ENCODE results near the gene RASGRP2.

The RASGRP2 gene

GRCh38 chr11:64696045-64696444, 47.9 kb downstream of the RASGRP2 start:
- TF ChIP-seq TAF1 (IDR thresholded peaks at IDR 0.05; ENCODE audit: low read depth, low read length) (no peak), POLR2A (IDR thresholded peaks at IDR 0.05; ENCODE audit: low read depth, low read length) (no peak), SPI1 (IDR thresholded peaks at IDR 0.05; ENCODE audit: low read depth, low read length) (no peak), POU2F2 (IDR thresholded peaks at IDR 0.05; ENCODE audit: low read depth, low read length) (no peak), POLR2AphosphoS5 (IDR thresholded peaks at IDR 0.05; ENCODE audit: low read depth, low read length) (no peak), PAX5 (IDR thresholded peaks at IDR 0.05; ENCODE audit: insufficient read depth, low read length, severe bottlenecking) (no peak)
- DNase-seq (ENCODE audit: insufficient read length, low spot score) (no peak), FAIRE-seq (no peak)

- DNase-seq (ENCODE audit: insufficient read length, low spot score) (no peak), FAIRE-seq (no peak)
- TF ChIP-seq POLR2AphosphoS5 (IDR thresholded peaks at IDR 0.05; ENCODE audit: low read depth, low read length) (no peak), POLR2A (IDR thresholded peaks at IDR 0.05; ENCODE audit: low read depth, low read length) (no peak), SPI1 (IDR thresholded peaks at IDR 0.05; ENCODE audit: low read depth, low read length) (no peak), TAF1 (IDR thresholded peaks at IDR 0.05; ENCODE audit: low read depth, low read length) (no peak), PAX5 (IDR thresholded peaks at IDR 0.05; ENCODE audit: insufficient read depth, low read length, severe bottlenecking) (no peak), POU2F2 (IDR thresholded peaks at IDR 0.05; ENCODE audit: low read depth, low read length) (no peak)
Measured at GRCh38 chr11:64695548-64695947, 48.4 kb downstream of the RASGRP2 start.

- DNase-seq (ENCODE audit: insufficient read length, low spot score): no peak
- TF ChIP-seq POU2F2 (IDR thresholded peaks at IDR 0.05; ENCODE audit: low read depth, low read length) (no peak), POLR2AphosphoS5 (IDR thresholded peaks at IDR 0.05; ENCODE audit: low read depth, low read length) (no peak), POLR2A (IDR thresholded peaks at IDR 0.05; ENCODE audit: low read depth, low read length) (no peak), PAX5 (IDR thresholded peaks at IDR 0.05; ENCODE audit: insufficient read depth, low read length, severe bottlenecking) (peak; percentile 56)
Measured at GRCh38 chr11:64694821-64695365, 49.0 kb downstream of the RASGRP2 start.

GRCh38 chr11:64694026-64694755, 49.8 kb downstream of the RASGRP2 start:
- no peak for FAIRE-seq
- DNase-seq (ENCODE audit: insufficient read length, low spot score): no peak
- TF ChIP-seq TAF1 (IDR thresholded peaks at IDR 0.05; ENCODE audit: low read depth, low read length) (no peak), POU2F2 (IDR thresholded peaks at IDR 0.05; ENCODE audit: low read depth, low read length) (no peak), POLR2A (IDR thresholded peaks at IDR 0.05; ENCODE audit: low read depth, low read length) (no peak), PAX5 (IDR thresholded peaks at IDR 0.05; ENCODE audit: insufficient read depth, low read length, severe bottlenecking) (no peak), POLR2AphosphoS5 (IDR thresholded peaks at IDR 0.05; ENCODE audit: low read depth, low read length) (no peak), SPI1 (IDR thresholded peaks at IDR 0.05; ENCODE audit: low read depth, low read length) (no peak)

More at GRCh38 chr11:64694821-64695365, 49.0 kb downstream of the RASGRP2 start:
- peak; percentile 74 for FAIRE-seq

GRCh38 chr11:64692764-64693331, 51.1 kb downstream of the RASGRP2 start:
- DNase-seq (ENCODE audit: insufficient read length, low spot score) (no peak), FAIRE-seq (no peak)
- TF ChIP-seq POU2F2 (IDR thresholded peaks at IDR 0.05; ENCODE audit: low read depth, low read length): no peak
- TF ChIP-seq TAF1 (IDR thresholded peaks at IDR 0.05; ENCODE audit: low read depth, low read length): no peak
- no peak for TF ChIP-seq POLR2AphosphoS5 (IDR thresholded peaks at IDR 0.05; ENCODE audit: low read depth, low read length)
- TF ChIP-seq SPI1 (IDR thresholded peaks at IDR 0.05; ENCODE audit: low read depth, low read length): no peak
- no peak for TF ChIP-seq POLR2A (IDR thresholded peaks at IDR 0.05; ENCODE audit: low read depth, low read length)
- no peak for TF ChIP-seq PAX5 (IDR thresholded peaks at IDR 0.05; ENCODE audit: insufficient read depth, low read length, severe bottlenecking)

GRCh38 chr11:64691543-64691942, 52.4 kb downstream of the RASGRP2 start:
- TF ChIP-seq SPI1 (IDR thresholded peaks at IDR 0.05; ENCODE audit: low read depth, low read length): peak; percentile 30; the same call in 1 of the 2 replicates
- TF ChIP-seq POU2F2 (IDR thresholded peaks at IDR 0.05; ENCODE audit: low read depth, low read length): no peak
- DNase-seq (ENCODE audit: insufficient read length, low spot score) (no peak), FAIRE-seq (no peak)

- TF ChIP-seq SPI1 (IDR thresholded peaks at IDR 0.05; ENCODE audit: low read depth, low read length) (no peak), POLR2A (IDR thresholded peaks at IDR 0.05; ENCODE audit: low read depth, low read length) (no peak), POU2F2 (IDR thresholded peaks at IDR 0.05; ENCODE audit: low read depth, low read length) (no peak), TAF1 (IDR thresholded peaks at IDR 0.05; ENCODE audit: low read depth, low read length) (no peak), POLR2AphosphoS5 (IDR thresholded peaks at IDR 0.05; ENCODE audit: low read depth, low read length) (no peak), PAX5 (IDR thresholded peaks at IDR 0.05; ENCODE audit: insufficient read depth, low read length, severe bottlenecking) (no peak)
- FAIRE-seq (no peak), DNase-seq (ENCODE audit: insufficient read length, low spot score) (no peak)
Measured at GRCh38 chr11:64690235-64690634, 53.7 kb downstream of the RASGRP2 start.

GRCh38 chr11:64688534-64688982, 55.4 kb downstream of the RASGRP2 start:
- FAIRE-seq: peak; percentile 90
- TF ChIP-seq POLR2A (IDR thresholded peaks at IDR 0.05; ENCODE audit: low read depth, low read length) (no peak), POU2F2 (IDR thresholded peaks at IDR 0.05; ENCODE audit: low read depth, low read length) (peak; percentile 57; the same call in 1 of the 2 replicates)
- peak; percentile 86 for DNase-seq (ENCODE audit: insufficient read length, low spot score)

- FAIRE-seq (no peak), DNase-seq (ENCODE audit: insufficient read length, low spot score) (no peak)
- no peak for TF ChIP-seq PAX5 (IDR thresholded peaks at IDR 0.05; ENCODE audit: insufficient read depth, low read length, severe bottlenecking)
- TF ChIP-seq TAF1 (IDR thresholded peaks at IDR 0.05; ENCODE audit: low read depth, low read length): no peak
- no peak for TF ChIP-seq SPI1 (IDR thresholded peaks at IDR 0.05; ENCODE audit: low read depth, low read length)
- no peak for TF ChIP-seq POLR2AphosphoS5 (IDR thresholded peaks at IDR 0.05; ENCODE audit: low read depth, low read length)
- no peak for TF ChIP-seq POLR2A (IDR thresholded peaks at IDR 0.05; ENCODE audit: low read depth, low read length)
- TF ChIP-seq POU2F2 (IDR thresholded peaks at IDR 0.05; ENCODE audit: low read depth, low read length): no peak
Measured at GRCh38 chr11:64687643-64688533, 56.1 kb downstream of the RASGRP2 start.
